Psoas muscle (tissue), 8 donors: ENCODE data around the gene SMIM13. TPM values are rescaled to one million over a fixed set of nuclear protein-coding genes. Genes with fewer than 3 reads are reported as not detected.

Experiments used
- ATAC-seq, 4 donors: fragments of 200-7000 bp; cut with Tn5 transposase; one replicate each; pipeline ENCODE4 v1.9.1; 2020; ENCODE audit warnings: moderate library complexity in 3 of 4, mild to moderate bottlenecking in 2 of 4
- DNase-seq, 2 donors: peaks; one replicate each; pipeline ENCODE4 v3.0.0-alpha.2; 2020
- H3K27ac ChIP-seq: fragments of 200-600 bp; one replicate; pipeline ENCODE4 v1.8.0; 2022
- H3K27me3 ChIP-seq, 3 donors: fragments of 200-600 bp in 1 of 3; one replicate each; pipeline versions ENCODE4 v1.6.1 to v1.8.0; 2013 to 2022; ENCODE audit warnings: low read length in 2 of 3, mild to moderate bottlenecking in 2 of 3, moderate library complexity in 1 of 3; ENCODE audit not compliant: insufficient read depth in 3 of 3
- H3K36me3 ChIP-seq, 2 donors: fragments of 200-600 bp in 1 of 2; one replicate each; pipeline versions ENCODE4 v1.6.1 to v1.8.0; 2013 to 2022; ENCODE audit warnings: low read depth in 1 of 2, mild to moderate bottlenecking in 1 of 2, moderate library complexity in 1 of 2; ENCODE audit not compliant: insufficient read depth in 1 of 2
- H3K4me1 ChIP-seq: fragments of 200-600 bp; one replicate; pipeline ENCODE4 v1.8.0; 2022
- H3K4me3 ChIP-seq: fragments of 200-600 bp; one replicate; pipeline ENCODE4 v1.8.0; 2022; ENCODE audit warnings: mild to moderate bottlenecking
- H3K9me3 ChIP-seq: fragments of 200-600 bp; one replicate; pipeline ENCODE4 v1.8.0; 2022
- CTCF ChIP-seq: fragments of 200-600 bp; IDR thresholded peaks from one replicate; pipeline ENCODE4 v1.8.0; 2022; ENCODE audit warnings: antibody characterized with exemption
- WGBS, 3 donors: extraction: QIAGEN DNeasy Blood & Tissue Kit; methylation state at CpG; one replicate each; pipeline versions ENCODE4 v1.1.6 to v1.1.7; 2013; 5-methylcytosine and 5-hydroxymethylcytosine counted together
- intact Hi-C, 2 donors: fragments of 100-400 bp; cut with DNase I; formaldehyde crosslinking; loops; one replicate each; pipeline versions ENCODE4 v1.11.0 to v1.14.2; 2022
- polyA plus RNA-seq, 3 donors: library from polyadenylated mRNA; stranded (reverse); fragments of 200-250 nt; gene quantifications; one replicate each; pipeline ENCODE4 v1.2.3, GENCODE V29; 2013
- total RNA-seq, 4 donors: library from RNA; stranded (reverse); fragmentation: NEBNext Ultra II Directional in 2 of 4; extraction: Animal tissue kit (Norgen Biotek cat#: 25700) in 2 of 4; gene quantifications; one replicate each; pipeline versions ENCODE4 v1.2.1 to v1.2.4, GENCODE V29; 2021 to 2023
- donor health status: healthy with polysubstance abuse.
- donor health status: DM: no; HTN: no; CAD: no; lungs with moderate emphysema.
- donor health status: Bipolar disorder and iron deficiency.
- donor health status: healthy.
- donor health status: DM: yes; HTN: yes; CAD: no.
- donor health status: DM: no; HTN: no; CAD: no.
- donor health status: DM: no; HTN: no; CAD: no.
- donor health status: DM: yes; HTN: yes; CAD: no.

The SMIM13 gene
- total and polyA plus RNA-seq, 7 donors, result 5.6 to 19.1 (median 10.5) TPM

DNA sequence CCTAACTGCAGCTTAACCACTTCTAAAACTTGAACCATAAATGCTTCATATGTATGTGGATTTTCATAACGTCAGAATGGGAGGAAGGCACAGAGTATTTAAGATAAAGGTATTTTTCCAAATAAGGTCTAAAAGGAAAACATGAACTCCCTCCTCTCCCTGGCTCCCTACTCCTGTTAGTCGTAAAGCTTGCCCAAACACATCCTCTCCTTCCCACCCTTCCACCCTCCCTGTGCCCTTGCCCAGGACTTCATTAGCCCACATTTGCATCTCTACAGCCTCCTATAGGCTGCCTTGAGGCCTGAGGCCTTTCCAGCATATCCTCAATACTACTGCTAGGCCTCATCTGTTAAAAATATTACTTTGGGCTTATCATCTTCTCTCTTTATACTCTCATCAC, 17.1 kb upstream of the SMIM13 start:
- H3K4me3 ChIP-seq, result no peak overlapping the region
- H3K9me3 ChIP-seq, result no peaks in the 10 kb centered on the region
- no peaks in the 10 kb centered on the region for H3K36me3 ChIP-seq
- intact Hi-C loops, result no loop called here
- ATAC-seq (no peak), DNase-seq (no peak)
- WGBS, 3 donors, result 68 to 73% (median 70%) methylated on average over 2 of the region's 2 CpGs
- no peaks in the 10 kb centered on the region for H3K4me1 ChIP-seq
- no peak for TF ChIP-seq CTCF
- H3K27me3 ChIP-seq, result no peaks in the 10 kb centered on the region
- no peak overlapping the region for H3K27ac ChIP-seq

- intact Hi-C loops, result no loop called here
- ATAC-seq, result no peak
- TF ChIP-seq CTCF, result no peak
Measured at GRCh38 chr6:11078266-11078665, 15.4 kb upstream of the SMIM13 start.

DNA sequence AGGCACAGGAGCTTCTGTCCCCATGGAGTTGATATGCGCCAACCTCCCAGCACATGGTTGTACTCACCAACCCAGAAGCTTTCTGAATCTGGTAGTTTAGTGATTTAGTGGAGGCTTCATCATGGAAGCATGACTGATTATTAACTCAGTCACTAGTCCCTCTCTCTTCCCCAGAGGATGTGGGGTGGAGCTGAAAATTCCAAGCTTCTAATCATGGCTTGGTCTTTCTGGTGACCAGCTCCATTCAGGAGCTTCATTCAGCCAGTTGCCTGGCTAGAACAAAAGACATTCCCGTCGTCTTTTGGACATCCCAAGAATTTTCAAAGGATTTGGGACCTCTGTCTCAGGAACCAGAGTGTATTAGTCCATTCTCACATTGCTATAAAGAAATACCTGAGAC, 13.3 kb upstream of the SMIM13 start:
- ATAC-seq (no peak), DNase-seq (no peak)
- intact Hi-C loops, result no loop called here
- Histone ChIP-seq H3K4me3 (no peak overlapping the region), H3K27ac (no peak overlapping the region), H3K27me3 (no peaks in the 10 kb centered on the region), H3K9me3 (no peaks in the 10 kb centered on the region), H3K4me1 (no peaks in the 10 kb centered on the region), H3K36me3 (no peaks in the 10 kb centered on the region)
- WGBS, 3 donors, result 51 to 64% (median 63%) methylated on average over 3 of the region's 3 CpGs
- TF ChIP-seq CTCF, result no peak

More at GRCh38 chr6:11078266-11078665, 15.4 kb upstream of the SMIM13 start:
- H3K4me1 ChIP-seq, result no peaks in the 10 kb centered on the region
- no peaks in the 10 kb centered on the region for H3K36me3 ChIP-seq
- 85 to 93% (median 86%) methylated on average over 4 of the region's 4 CpGs for WGBS, 3 donors
- H3K9me3 ChIP-seq, result no peaks in the 10 kb centered on the region
- H3K27me3 ChIP-seq, result no peaks in the 10 kb centered on the region
- no peak overlapping the region for H3K4me3 ChIP-seq
- no peak for DNase-seq
- no peak overlapping the region for H3K27ac ChIP-seq

- DNase-seq, result no peak
- no peak for TF ChIP-seq CTCF
- no peaks in the 10 kb centered on the region for H3K27me3 ChIP-seq
- no peak overlapping the region for H3K4me3 ChIP-seq
- no peak for ATAC-seq
- no peaks in the 10 kb centered on the region for H3K4me1 ChIP-seq
- no peak overlapping the region for H3K27ac ChIP-seq
- no peaks in the 10 kb centered on the region for H3K9me3 ChIP-seq
- H3K36me3 ChIP-seq, result no peaks in the 10 kb centered on the region
- intact Hi-C loops, result no loop called here
- WGBS, 3 donors, result 59 to 70% (median 60%) methylated on average over 4 of the region's 4 CpGs
Measured at GRCh38 chr6:11083491-11083890, 10.1 kb upstream of the SMIM13 start.

DNA sequence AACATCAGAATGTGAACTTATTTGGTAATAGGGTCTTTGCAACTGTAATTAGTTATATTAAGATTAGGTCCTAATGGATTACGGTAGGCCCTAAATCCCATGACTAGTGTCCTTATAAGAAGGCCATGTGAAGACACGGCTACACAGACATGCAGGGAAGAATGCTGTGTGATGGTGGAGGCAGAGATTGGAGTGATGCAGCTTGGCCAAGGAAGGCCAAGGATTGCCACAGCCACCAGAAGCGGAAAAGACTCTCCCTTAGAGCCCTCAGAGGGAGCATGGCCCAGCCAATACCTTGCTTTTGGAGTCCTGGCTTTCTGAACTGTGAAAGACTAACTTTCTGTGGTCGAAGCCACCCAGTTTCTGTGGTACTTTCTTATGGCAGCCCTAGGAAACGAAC, 9.7 kb upstream of the SMIM13 start:
- TF ChIP-seq CTCF, result no peak
- ATAC-seq (no peak), DNase-seq (no peak)
- Histone ChIP-seq H3K9me3 (no peaks in the 10 kb centered on the region), H3K27me3 (no peaks in the 10 kb centered on the region), H3K4me1 (no peaks in the 10 kb centered on the region), H3K4me3 (no peak overlapping the region), H3K36me3 (no peaks in the 10 kb centered on the region), H3K27ac (no peak overlapping the region)
- intact Hi-C loops, result no loop called here
- WGBS, 3 donors, result 84 to 95% (median 91%) methylated on average over 5 of the region's 5 CpGs
